ENCODE measurements around the gene TRIM3.
A peak's percentile ranks its signal among the peaks of the same experiment; 100 is the strongest.

Gene TRIM3

DNA sequence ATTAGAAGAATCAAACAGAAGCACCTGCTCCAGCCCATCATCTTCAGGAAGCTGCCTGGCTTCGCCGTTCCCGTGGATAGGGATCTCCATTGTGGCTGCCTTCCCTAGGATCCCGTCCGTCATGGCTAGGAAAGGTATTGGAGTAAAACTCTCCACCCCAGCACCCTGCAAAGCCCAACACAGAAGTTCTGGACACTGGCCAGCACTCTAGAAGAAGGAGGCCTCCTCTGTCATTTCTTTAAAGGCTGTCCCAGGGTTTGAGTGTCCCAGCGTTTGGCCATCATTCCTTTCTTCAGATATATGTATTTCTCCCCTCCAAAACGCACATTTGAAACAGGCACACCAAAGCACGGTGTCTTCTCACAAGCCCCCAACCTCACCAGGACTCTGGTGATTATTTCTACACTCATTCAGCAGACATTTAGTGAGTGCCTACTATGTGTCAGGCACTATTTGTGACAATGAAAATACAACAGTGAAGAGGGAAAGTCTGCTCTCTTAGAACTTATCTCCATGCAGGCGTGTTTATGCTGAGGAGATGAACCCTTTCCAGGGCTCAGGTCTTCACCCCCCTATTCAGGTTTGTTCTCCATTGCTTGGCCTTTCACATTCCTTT, 6.7 kb upstream of the TRIM3 start:
- DNase-seq (ENCODE audit: low read depth) = no peak

DNA sequence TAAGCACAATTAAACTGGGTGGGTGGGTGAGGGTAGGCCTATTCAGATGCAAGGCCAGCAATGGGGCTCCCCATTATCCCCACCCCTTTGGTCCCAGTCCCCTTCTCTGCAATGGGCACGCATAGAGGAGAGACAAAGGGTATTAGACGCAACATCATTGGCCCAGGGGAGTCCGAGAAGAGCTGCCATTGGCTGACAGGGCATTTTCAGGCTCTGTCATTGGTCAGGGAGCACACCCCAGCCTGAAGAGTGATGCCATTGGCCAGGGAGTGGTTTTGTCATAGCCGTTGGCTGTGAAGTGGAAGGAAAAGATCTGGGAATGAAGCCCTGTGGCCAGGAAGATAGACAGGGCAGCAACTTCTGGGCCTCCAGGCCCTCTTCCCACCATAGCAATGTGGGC, 2.8 kb upstream of the TRIM3 start:
- no peak for DNase-seq (ENCODE audit: low read depth)

- no peak for DNase-seq (ENCODE audit: low read depth)
Measured at GRCh38 chr11:6475936-6476335, 2.2 kb upstream of the TRIM3 start.

- no peak for DNase-seq (ENCODE audit: low read depth)
Measured at GRCh38 chr11:6474806-6475500, 1.2 kb upstream of the TRIM3 start.

- no peak for DNase-seq (ENCODE audit: low read depth)
Measured at GRCh38 chr11:6474413-6474792, 662 bp upstream of the TRIM3 start.

DNA sequence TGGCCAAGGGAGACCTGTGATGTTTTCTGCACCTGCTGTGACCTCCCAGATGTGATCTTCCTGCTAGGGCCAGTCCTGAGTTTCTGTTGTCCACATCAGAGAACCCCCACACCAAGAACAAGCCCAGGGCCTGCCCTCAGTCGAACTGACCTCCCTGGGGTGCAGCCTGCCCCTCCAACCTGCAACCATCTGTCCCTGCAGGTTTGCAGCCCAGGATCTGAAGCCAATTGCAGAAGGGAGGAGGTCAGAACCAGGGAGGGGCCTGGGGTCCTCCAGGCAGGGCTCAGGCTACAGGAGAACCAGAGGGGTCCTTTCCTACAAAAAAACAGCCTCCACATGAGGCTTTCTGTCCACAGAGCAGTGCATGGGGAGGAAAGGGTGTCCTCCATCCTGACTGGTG, 807 bp downstream of the TRIM3 start:
- no peak for DNase-seq (ENCODE audit: low read depth)

DNA sequence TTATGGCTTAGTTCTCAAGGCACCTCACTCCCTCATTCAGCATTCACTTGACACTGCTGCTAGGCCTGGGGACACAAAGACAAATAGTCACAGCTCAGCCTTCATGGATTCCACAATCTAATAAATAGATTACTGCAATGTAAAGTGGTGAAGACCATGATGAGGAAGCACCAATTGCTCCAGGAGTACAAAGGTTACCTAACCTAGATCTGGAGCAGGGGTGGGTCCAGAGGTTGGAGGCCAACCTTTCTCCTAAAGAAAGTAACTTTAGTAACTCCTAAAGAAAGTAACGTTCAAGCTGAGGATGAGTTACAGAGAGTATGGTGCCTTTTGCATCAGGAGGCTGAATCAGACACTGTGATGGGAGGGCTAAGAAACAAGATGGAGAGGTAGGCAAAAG, 4.1 kb downstream of the TRIM3 start:
- DNase-seq (ENCODE audit: low read depth) = no peak

GRCh38 chr11:6468712-6469495, 4.8 kb downstream of the TRIM3 start:
- no peak for DNase-seq (ENCODE audit: low read depth)

DNA sequence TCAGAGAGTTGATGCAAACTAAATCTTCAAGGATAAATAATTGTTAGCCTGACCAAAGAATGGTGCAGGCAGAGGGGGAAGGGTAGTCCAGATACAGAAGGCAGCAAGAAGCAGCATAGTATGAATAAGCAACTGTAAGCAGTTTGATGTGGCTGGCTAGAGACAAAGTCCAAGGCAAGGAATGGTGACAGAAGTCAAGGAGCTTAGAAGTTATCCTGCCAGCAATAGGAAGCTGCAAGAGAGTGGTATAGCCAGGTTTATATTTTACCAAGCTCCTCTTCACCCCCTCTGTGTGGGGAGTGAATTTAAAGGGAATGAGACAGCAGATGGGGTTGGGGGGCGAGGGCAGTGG, 14.7 kb downstream of the TRIM3 start:
- no peak for DNase-seq (ENCODE audit: low read depth)

- DNase-seq (ENCODE audit: low read depth) = no peak
Measured at GRCh38 chr11:6458352-6459098, 15.2 kb downstream of the TRIM3 start.

DNA sequence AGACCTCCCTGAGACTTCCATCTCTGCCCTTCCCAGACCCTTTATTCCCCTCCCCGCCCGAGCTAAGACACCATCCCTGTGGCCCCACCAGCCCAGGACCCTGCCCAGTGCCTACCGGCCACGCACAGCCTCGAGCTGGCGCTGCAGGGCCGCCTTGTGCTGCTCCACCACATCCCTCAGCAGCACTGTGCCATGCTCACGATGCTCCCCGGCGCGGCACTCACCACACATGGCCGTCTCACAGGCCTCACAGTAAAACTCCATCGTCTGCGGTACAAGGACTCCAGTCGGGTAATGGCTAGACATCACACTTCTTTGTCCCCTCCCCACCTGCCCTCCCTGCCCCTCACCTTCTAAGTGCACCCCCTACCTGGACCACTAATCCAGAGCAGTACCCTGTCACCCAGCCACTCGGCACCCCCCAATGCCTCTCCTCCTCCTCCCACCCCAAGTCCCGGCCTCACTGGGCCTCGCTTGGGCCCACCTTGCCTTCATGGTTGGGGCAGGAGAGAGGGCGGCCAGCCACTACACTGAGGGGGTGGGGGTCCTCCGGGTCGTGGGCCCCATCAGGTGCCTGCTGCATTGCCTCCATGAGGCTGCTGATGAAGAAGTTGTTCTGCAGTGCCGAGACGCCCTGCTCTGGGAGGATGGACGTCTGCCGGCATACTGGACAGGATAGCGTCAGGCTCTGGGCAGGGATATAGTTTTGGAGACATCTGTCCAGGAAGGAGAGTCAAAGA, 16.0 kb downstream of the TRIM3 start:
- no peak for DNase-seq (ENCODE audit: low read depth)

DNA sequence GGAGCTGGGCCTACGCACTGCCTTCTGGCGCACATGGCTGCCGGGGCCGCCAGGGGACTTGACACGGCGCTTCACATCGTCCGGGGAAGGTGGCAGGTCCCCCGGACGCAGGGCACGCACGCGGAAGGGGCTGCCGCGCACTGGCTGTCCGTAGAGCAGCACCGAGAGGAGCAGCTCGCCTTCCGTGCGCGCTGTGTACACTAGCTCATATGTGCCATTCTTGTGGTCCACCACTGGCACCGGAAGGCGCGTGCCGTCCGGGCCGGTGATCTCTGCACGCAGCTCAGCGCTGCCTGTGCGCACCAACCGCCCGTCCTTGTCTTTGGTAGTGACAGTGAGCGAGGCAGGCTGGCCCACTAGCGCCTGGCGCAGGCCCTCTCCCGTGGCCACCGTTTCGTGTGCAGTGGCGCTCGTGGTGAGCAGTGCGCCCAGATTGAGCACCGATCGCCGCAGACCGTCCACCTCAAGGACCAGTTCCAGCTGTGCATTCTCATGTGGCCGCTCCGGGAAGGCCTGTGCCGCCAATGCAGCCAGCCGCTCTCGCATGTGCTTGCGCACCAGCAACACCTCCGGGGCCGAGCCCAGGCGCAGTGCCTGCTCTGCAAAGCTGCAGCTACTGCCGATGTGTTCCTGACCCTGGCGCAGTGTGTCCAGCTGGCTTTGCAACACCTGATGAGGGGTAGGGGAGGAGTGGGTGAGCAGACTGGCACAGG, 17.2 kb downstream of the TRIM3 start:
- DNase-seq (ENCODE audit: low read depth) = no peak

DNA sequence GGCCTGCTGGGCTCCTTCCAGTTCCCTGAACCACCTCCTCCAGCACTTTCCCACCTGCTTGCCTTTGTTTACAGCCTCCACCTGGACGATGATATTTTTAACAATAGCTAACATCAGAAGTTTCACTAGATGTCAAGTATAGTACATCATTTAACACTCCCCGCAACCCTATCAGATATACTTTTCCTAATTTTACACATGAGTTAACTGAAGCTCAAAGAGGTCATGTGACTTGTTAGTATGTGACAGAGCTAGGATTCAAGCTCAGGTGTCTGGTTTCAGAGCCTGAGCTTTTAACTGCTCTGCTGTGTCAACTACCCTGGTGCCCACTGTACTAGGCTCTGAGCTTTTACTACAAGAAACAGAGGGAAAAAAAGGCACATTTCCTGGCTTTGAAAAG, 18.7 kb downstream of the TRIM3 start:
- no peak for DNase-seq (ENCODE audit: low read depth)

- no peak for DNase-seq (ENCODE audit: low read depth)
Measured at GRCh38 chr11:6453152-6453551, 20.6 kb downstream of the TRIM3 start.

DNA sequence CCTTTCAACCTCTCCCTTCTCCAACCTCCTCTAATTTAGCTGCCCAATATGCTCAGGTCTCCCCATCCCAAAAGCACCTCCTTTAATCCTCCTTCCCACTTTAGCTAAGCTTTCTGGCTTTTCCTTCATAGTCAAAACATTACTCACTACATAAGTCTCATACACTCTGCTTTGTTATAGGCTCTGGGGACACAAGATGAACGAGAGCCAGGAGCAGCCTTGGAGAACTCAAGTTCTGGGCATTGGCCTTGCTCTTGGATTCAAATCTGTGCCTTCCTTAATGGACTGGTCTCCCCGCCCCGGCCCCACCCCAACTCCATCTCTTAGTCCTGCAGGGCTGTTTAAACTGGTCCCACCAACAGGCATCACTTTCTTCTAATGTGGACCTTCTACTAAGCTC, 21.5 kb downstream of the TRIM3 start:
- DNase-seq (ENCODE audit: low read depth) = no peak

GRCh38 chr11:6448574-6448973, 25.2 kb downstream of the TRIM3 start:
- no peak for DNase-seq (ENCODE audit: low read depth)

DNA sequence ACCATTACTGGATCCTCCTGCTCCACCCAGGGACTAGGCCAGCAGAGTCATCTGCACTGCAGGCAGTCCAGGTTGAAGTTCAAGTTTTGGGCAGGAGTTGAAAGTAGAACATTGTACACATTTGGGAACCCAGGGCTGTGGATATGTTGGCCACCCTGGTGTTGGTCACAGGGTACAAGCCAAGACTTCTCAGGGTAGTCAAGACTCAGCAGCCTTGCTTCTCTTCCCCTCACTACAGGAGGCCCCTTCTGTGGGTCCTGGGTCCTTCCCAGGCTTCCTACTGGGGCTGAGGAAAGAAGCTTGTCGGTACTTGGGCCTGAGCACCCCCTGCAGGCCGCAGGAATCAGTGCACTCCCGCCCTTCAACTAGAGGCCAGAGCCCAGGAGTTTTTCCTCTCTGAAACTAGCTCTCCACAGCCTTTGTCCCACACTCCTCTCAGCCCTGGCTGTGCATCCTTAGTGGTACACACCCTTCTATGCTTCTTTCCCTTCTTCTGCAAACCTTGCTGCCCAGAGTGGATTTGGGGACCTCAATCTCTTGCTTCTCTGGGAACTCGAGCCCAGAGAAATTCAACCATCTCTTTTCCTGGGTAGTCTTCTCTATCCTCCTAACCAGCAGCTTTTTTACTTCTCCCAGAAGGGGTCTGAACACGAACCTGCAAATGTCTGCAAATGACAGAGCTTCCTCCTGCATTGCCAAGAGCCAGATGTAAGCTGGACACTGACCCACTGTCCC, 30.3 kb downstream of the TRIM3 start:
- peak; percentile 36 for DNase-seq (ENCODE audit: low read depth)

DNA sequence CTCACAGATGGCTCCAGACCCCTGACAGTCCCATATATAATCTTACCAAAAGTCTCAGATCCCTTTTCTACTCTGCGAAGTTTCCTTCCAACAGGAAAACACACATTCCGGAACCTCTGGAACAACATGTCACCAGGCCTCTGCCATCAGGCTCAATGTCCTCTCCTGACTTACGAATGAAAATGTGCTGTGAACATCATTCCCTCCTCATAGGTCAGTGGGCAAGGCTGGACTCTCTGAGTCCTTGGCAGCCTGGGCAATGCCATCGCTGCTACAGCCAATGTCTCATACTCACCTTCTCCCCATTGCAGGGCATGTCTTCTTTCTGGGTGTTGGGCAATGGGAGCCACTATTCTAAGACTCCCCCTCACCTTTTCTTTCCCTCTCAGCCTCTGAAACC, 31.3 kb downstream of the TRIM3 start:
- no peak for DNase-seq (ENCODE audit: low read depth)

- no peak for DNase-seq (ENCODE audit: low read depth)
Measured at GRCh38 chr11:6440906-6441358, 32.8 kb downstream of the TRIM3 start, which contains the start of gene HPX. TSS of gene HPX (minus strand) at chr11:6440987. CDS start at chr11:6440963, 24 bp downstream.

GRCh38 chr11:6438979-6439571, 34.7 kb downstream of the TRIM3 start:
- DNase-seq (ENCODE audit: low read depth) = no peak

All from T follicular helper cell (primary cell).